ENCODE measurements around the gene CALML6. TPM values are rescaled to one million over a fixed set of nuclear protein-coding genes. Genes with fewer than 3 reads are reported as not detected.

CALML6 gene
- total RNA-seq, 1 experiment from 2014 or later: 1.4 TPM

DNA sequence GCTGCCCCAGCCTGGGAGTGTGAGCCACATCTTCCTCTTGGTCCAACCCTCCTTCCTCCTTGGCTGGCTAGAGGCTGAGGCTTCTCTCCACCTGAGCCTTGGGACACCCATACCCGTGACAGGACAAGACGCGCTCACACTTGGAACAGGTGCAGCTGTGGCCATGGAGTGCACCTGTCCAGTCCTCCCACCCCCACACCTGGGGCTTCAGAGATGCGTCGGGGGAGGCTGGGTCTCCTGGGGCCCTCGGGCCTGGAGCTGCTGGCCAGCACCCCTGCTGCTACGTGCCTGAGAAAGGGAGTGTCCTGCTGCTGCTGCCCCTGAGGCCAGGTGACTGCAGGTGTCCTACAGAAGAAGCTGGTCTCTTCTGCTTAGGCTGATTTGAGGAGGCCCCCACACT lies 41.0 kb downstream of the CALML6 start:
- intact Hi-C loops (cut with micrococcal nuclease; ENCODE audit: unreplicated experiment): no loop called here
- Histone ChIP-seq H3K36me3 (ENCODE audit: control insufficient read depth, insufficient read depth, low read length) (no peaks in the 10 kb centered on the region), H3K4me1 (0 out of 2 replicates have a peak, but pooled peaks cover 6% of the 10 kb centered on the region), H3K4me3 (ENCODE audit: low read depth, low read length) (no peak overlapping the region), H3K9me3 (no peaks in the 10 kb centered on the region), H3K27me3 (replicated peaks; ENCODE audit: control insufficient read depth, insufficient read depth, low read length) (no peaks in the 10 kb centered on the region)
- Mint-ChIP-seq H3K27ac (ENCODE audit: unreplicated experiment) (no peak overlapping the region), H3K4me1 (ENCODE audit: low read depth, unreplicated experiment) (no peaks in the 10 kb centered on the region), H3K36me3 (ENCODE audit: insufficient read depth, unreplicated experiment) (no peaks in the 10 kb centered on the region), H3K4me3 (ENCODE audit: unreplicated experiment) (no peak overlapping the region), H3K27me3 (ENCODE audit: insufficient read depth, unreplicated experiment) (no peaks in the 10 kb centered on the region), H3K9me3 (ENCODE audit: unreplicated experiment) (no peaks in the 10 kb centered on the region)
- no TSS peak for BruUV-seq (replicated peaks)
- POLR2A ChIA-PET: no interaction called here
- TF ChIP-seq, protein P1, sequence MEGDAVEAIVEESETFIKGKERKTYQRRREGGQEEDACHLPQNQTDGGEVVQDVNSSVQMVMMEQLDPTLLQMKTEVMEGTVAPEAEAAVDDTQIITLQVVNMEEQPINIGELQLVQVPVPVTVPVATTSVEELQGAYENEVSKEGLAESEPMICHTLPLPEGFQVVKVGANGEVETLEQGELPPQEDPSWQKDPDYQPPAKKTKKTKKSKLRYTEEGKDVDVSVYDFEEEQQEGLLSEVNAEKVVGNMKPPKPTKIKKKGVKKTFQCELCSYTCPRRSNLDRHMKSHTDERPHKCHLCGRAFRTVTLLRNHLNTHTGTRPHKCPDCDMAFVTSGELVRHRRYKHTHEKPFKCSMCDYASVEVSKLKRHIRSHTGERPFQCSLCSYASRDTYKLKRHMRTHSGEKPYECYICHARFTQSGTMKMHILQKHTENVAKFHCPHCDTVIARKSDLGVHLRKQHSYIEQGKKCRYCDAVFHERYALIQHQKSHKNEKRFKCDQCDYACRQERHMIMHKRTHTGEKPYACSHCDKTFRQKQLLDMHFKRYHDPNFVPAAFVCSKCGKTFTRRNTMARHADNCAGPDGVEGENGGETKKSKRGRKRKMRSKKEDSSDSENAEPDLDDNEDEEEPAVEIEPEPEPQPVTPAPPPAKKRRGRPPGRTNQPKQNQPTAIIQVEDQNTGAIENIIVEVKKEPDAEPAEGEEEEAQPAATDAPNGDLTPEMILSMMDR (IDR thresholded peaks at IDR 0.05; ENCODE audit: insufficient read depth in 1 of 2, low read depth in 1 of 2, low read length in 1 of 2, severe bottlenecking in 1 of 2, unreplicated experiment in 1 of 2): no peak
- DNase-seq: no peak
- CTCF ChIA-PET: no interaction called here

DNA sequence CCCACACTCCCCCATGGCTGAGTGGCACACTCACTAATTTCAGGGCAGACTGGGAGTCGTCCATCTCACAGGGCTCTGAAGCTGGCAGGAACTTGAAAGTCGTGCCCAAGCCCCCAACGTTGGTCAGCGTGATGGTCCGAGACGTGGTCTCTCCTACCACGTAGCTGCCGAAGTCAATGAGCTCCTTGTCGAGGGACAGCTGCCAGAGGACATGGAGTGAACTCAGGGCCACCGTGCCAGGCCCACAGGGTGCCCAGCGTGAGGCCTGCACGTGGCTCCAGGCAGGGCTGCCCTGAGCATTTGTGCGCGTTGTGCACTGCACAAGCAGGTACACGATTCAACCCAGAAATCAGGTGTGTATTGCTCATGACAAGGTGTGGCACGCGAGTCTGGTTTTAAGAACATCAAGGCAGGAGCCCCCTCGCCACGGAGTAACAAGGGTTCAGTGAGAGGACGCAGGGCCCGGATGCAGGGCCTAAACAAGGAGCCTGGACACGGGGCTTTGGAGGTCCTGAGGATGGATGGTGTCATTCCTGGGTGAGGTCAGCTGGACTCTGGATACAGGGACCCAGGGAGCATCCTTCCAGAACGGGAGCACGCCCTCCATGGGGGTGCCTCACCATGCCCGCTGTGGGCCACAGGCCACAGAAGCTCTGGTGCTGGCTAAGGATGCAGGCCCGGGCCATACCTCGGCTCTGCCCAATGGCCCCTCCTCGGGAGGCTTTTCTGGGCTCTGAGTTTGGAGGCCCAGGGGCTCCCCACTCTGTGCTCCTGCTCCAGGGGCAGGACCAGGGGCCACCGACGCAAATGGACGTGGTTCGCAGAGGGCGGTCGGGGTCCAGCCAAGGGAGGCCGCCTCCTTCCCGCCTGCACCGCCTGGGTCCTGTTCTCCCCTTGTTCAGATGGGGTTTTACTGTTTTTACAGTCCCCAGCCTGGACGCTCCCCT lies 41.8 kb downstream of the CALML6 start:
- Histone ChIP-seq H3K4me3 (ENCODE audit: low read depth, low read length) (no peak overlapping the region), H3K4me1 (0 out of 2 replicates have a peak, but pooled peaks cover 6% of the 10 kb centered on the region), H3K9me3 (no peaks in the 10 kb centered on the region), H3K27me3 (replicated peaks; ENCODE audit: control insufficient read depth, insufficient read depth, low read length) (no peaks in the 10 kb centered on the region), H3K36me3 (ENCODE audit: control insufficient read depth, insufficient read depth, low read length) (no peaks in the 10 kb centered on the region)
- Mint-ChIP-seq H3K9me3 (ENCODE audit: unreplicated experiment) (no peaks in the 10 kb centered on the region), H3K27ac (ENCODE audit: unreplicated experiment) (no peak overlapping the region), H3K36me3 (ENCODE audit: insufficient read depth, unreplicated experiment) (no peaks in the 10 kb centered on the region), H3K27me3 (ENCODE audit: insufficient read depth, unreplicated experiment) (no peaks in the 10 kb centered on the region), H3K4me1 (ENCODE audit: low read depth, unreplicated experiment) (no peaks in the 10 kb centered on the region), H3K4me3 (ENCODE audit: unreplicated experiment) (no peak overlapping the region)
- CTCF ChIA-PET: no interaction called here
- BruUV-seq (replicated peaks): no TSS peak
- TF ChIP-seq, protein P1 (IDR thresholded peaks at IDR 0.05; ENCODE audit: insufficient read depth in 1 of 2, low read depth in 1 of 2, low read length in 1 of 2, severe bottlenecking in 1 of 2, unreplicated experiment in 1 of 2): no peak
- POLR2A ChIA-PET: no interaction called here
- DNase-seq: no peak
- intact Hi-C loops (cut with micrococcal nuclease; ENCODE audit: unreplicated experiment): no loop called here

GRCh38 chr1:1957533-1957961 lies 42.5 kb downstream of the CALML6 start:
- ChIA-PET CTCF (no interaction called here), POLR2A (no interaction called here)
- Mint-ChIP-seq H3K9me3 (ENCODE audit: unreplicated experiment) (no peaks in the 10 kb centered on the region), H3K4me1 (ENCODE audit: low read depth, unreplicated experiment) (no peaks in the 10 kb centered on the region), H3K4me3 (ENCODE audit: unreplicated experiment) (no peak overlapping the region), H3K36me3 (ENCODE audit: insufficient read depth, unreplicated experiment) (no peaks in the 10 kb centered on the region), H3K27ac (ENCODE audit: unreplicated experiment) (no peak overlapping the region), H3K27me3 (ENCODE audit: insufficient read depth, unreplicated experiment) (no peaks in the 10 kb centered on the region)
- intact Hi-C loops (cut with micrococcal nuclease; ENCODE audit: unreplicated experiment): no loop called here
- no peaks in the 10 kb centered on the region for H3K27me3 ChIP-seq (replicated peaks; ENCODE audit: control insufficient read depth, insufficient read depth, low read length)
- TF ChIP-seq, protein P1 (IDR thresholded peaks at IDR 0.05; ENCODE audit: insufficient read depth in 1 of 2, low read depth in 1 of 2, low read length in 1 of 2, severe bottlenecking in 1 of 2, unreplicated experiment in 1 of 2): no peak
- no peaks in the 10 kb centered on the region for H3K9me3 ChIP-seq
- DNase-seq: no peak
- H3K4me1 ChIP-seq: 0 out of 2 replicates have a peak, but pooled peaks cover 6% of the 10 kb centered on the region
- no peaks in the 10 kb centered on the region for H3K36me3 ChIP-seq (ENCODE audit: control insufficient read depth, insufficient read depth, low read length)
- BruUV-seq (replicated peaks): no TSS peak
- H3K4me3 ChIP-seq (ENCODE audit: low read depth, low read length): no peak overlapping the region
